ENCODE data around the gene LYST.
"Not testable (repeated sequence)": the region's sequence is repeated elsewhere in the genome, so short reads cannot be mapped to it uniquely, and the experiment has no call there.

LYST gene

GRCh38 chr1:235624721-235625333, 241.9 kb downstream of the LYST start:
- Histone ChIP-seq H3K9ac (ENCODE audit: low read length) (no peak overlapping the region), H4K20me1 (ENCODE audit: low read depth, low read length) (no peaks in the 10 kb centered on the region), H3K36me3 (ENCODE audit: low read length) (no peaks in the 10 kb centered on the region), H3K9me2 (replicated peaks; ENCODE audit: insufficient read depth, low read length) (no peaks in the 10 kb centered on the region), H3F3A (ENCODE audit: insufficient read depth) (no peaks in the 10 kb centered on the region), H3K27ac (ENCODE audit: low read depth, low read length) (no peak overlapping the region), H3K9me3 (ENCODE audit: insufficient read depth, low read length) (no peaks in the 10 kb centered on the region), H2AFZ (ENCODE audit: low read depth, low read length, severe bottlenecking) (no peak overlapping the region), H3K4me2 (ENCODE audit: low read depth, low read length, poor library complexity, severe bottlenecking) (no peak overlapping the region), H3K79me2 (ENCODE audit: insufficient read depth, low read length) (no peaks in the 10 kb centered on the region), H3K27me3 (ENCODE audit: low read length) (no peaks in the 10 kb centered on the region), H3K4me3 (ENCODE audit: insufficient read depth, low read length, poor library complexity, severe bottlenecking) (no peak overlapping the region)
- TF ChIP-seq CTCF (IDR thresholded peaks at IDR 0.05; ENCODE audit: insufficient read depth, low read length, poor library complexity, severe bottlenecking), result no peak
- no peak for TF ChIP-seq EZH2phosphoT487 (conservative IDR thresholded peaks at IDR 0.05; ENCODE audit: low read length)

- H3K27me3 ChIP-seq (ENCODE audit: low read length), result no peaks in the 10 kb centered on the region
- no peaks in the 10 kb centered on the region for H3K9me2 ChIP-seq (replicated peaks; ENCODE audit: insufficient read depth, low read length)
- H3K36me3 ChIP-seq (ENCODE audit: low read length), result no peaks in the 10 kb centered on the region
- H2AFZ ChIP-seq (ENCODE audit: low read depth, low read length, severe bottlenecking), result no peak overlapping the region
- TF ChIP-seq CTCF (IDR thresholded peaks at IDR 0.05; ENCODE audit: insufficient read depth, low read length, poor library complexity, severe bottlenecking), result no peak
- no peak for TF ChIP-seq EZH2phosphoT487 (conservative IDR thresholded peaks at IDR 0.05; ENCODE audit: low read length)
- no peak overlapping the region for H3K27ac ChIP-seq (ENCODE audit: low read depth, low read length)
- H3K9me3 ChIP-seq (ENCODE audit: insufficient read depth, low read length), result no peaks in the 10 kb centered on the region
- no peaks in the 10 kb centered on the region for H4K20me1 ChIP-seq (ENCODE audit: low read depth, low read length)
- H3K9ac ChIP-seq (ENCODE audit: low read length), result no peak overlapping the region
- no peak overlapping the region for H3K4me3 ChIP-seq (ENCODE audit: insufficient read depth, low read length, poor library complexity, severe bottlenecking)
- no peaks in the 10 kb centered on the region for H3F3A ChIP-seq (ENCODE audit: insufficient read depth)
- H3K4me2 ChIP-seq (ENCODE audit: low read depth, low read length, poor library complexity, severe bottlenecking), result no peak overlapping the region
- no peaks in the 10 kb centered on the region for H3K79me2 ChIP-seq (ENCODE audit: insufficient read depth, low read length)
These were observed 243.5 kb downstream of the LYST start for GRCh38 chr1:235622936-235623779.

GRCh38 chr1:235619149-235619548, 247.6 kb downstream of the LYST start:
- H2AFZ ChIP-seq (ENCODE audit: low read depth, low read length, severe bottlenecking); H3K9me3 ChIP-seq (ENCODE audit: insufficient read depth, low read length); H3K36me3 ChIP-seq (ENCODE audit: low read length); H3K27me3 ChIP-seq (ENCODE audit: low read length); H3K4me3 ChIP-seq (ENCODE audit: insufficient read depth, low read length, poor library complexity, severe bottlenecking); H3K27ac ChIP-seq (ENCODE audit: low read depth, low read length); H4K20me1 ChIP-seq (ENCODE audit: low read depth, low read length); H3K4me2 ChIP-seq (ENCODE audit: low read depth, low read length, poor library complexity, severe bottlenecking); H3K9ac ChIP-seq (ENCODE audit: low read length); H3K9me2 ChIP-seq (replicated peaks; ENCODE audit: insufficient read depth, low read length); H3F3A ChIP-seq (ENCODE audit: insufficient read depth); H3K79me2 ChIP-seq (ENCODE audit: insufficient read depth, low read length): not testable (repeated sequence)

- TF ChIP-seq EZH2phosphoT487 (conservative IDR thresholded peaks at IDR 0.05; ENCODE audit: low read length), result no peak
- Histone ChIP-seq H3K27ac (ENCODE audit: low read depth, low read length) (no peak overlapping the region), H3K36me3 (ENCODE audit: low read length) (no peaks in the 10 kb centered on the region), H3K27me3 (ENCODE audit: low read length) (no peaks in the 10 kb centered on the region), H3K79me2 (ENCODE audit: insufficient read depth, low read length) (no peaks in the 10 kb centered on the region), H3K9me3 (ENCODE audit: insufficient read depth, low read length) (no peaks in the 10 kb centered on the region), H4K20me1 (ENCODE audit: low read depth, low read length) (no peaks in the 10 kb centered on the region), H3K9me2 (replicated peaks; ENCODE audit: insufficient read depth, low read length) (no peaks in the 10 kb centered on the region), H3K4me2 (ENCODE audit: low read depth, low read length, poor library complexity, severe bottlenecking) (no peak overlapping the region), H3F3A (ENCODE audit: insufficient read depth) (no peaks in the 10 kb centered on the region), H3K9ac (ENCODE audit: low read length) (no peak overlapping the region), H3K4me3 (ENCODE audit: insufficient read depth, low read length, poor library complexity, severe bottlenecking) (no peak overlapping the region), H2AFZ (ENCODE audit: low read depth, low read length, severe bottlenecking) (no peak overlapping the region)
These were observed 248.9 kb downstream of the LYST start for GRCh38 chr1:235617808-235618207.
